Testis (tissue), 2 donors: ENCODE measurements around the gene SDR42E2.
A peak's percentile ranks its signal among the peaks of the same experiment; 100 is the strongest.

Experiments used
- POLR2A ChIP-seq: fragments of 450-650 bp; IDR thresholded peaks from one replicate; pipeline ENCODE4 v1.6.1; 2017; ENCODE audit warnings: antibody characterized with exemption, mild to moderate bottlenecking, moderate library complexity
- TF ChIP-seq, protein P1 (sequence below), 3 experiments: fragments of 450-650 bp in 2 of 3; fragments of 200-600 bp in 1 of 3; sonication (generic) in 1 of 3; IDR thresholded peaks; one replicate each; pipeline ENCODE4 v1.5.1; 2016 to 2019; ENCODE audit warnings: antibody characterized with exemption in 3 of 3, mild to moderate bottlenecking in 2 of 3, moderate library complexity in 1 of 3

- no peak for TF ChIP-seq POLR2A
- TF ChIP-seq, protein P1, sequence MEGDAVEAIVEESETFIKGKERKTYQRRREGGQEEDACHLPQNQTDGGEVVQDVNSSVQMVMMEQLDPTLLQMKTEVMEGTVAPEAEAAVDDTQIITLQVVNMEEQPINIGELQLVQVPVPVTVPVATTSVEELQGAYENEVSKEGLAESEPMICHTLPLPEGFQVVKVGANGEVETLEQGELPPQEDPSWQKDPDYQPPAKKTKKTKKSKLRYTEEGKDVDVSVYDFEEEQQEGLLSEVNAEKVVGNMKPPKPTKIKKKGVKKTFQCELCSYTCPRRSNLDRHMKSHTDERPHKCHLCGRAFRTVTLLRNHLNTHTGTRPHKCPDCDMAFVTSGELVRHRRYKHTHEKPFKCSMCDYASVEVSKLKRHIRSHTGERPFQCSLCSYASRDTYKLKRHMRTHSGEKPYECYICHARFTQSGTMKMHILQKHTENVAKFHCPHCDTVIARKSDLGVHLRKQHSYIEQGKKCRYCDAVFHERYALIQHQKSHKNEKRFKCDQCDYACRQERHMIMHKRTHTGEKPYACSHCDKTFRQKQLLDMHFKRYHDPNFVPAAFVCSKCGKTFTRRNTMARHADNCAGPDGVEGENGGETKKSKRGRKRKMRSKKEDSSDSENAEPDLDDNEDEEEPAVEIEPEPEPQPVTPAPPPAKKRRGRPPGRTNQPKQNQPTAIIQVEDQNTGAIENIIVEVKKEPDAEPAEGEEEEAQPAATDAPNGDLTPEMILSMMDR (IDR thresholded peaks at IDR 0.05): peak in 1 of 3 experiments; percentile 31
These were observed 20.5 kb upstream of the SDR42E2 start for GRCh38 chr16:22141767-22142166.
